HepG2 (cell line): ENCODE measurements around the gene MTFR1L. TPM values are rescaled to one million over a fixed set of nuclear protein-coding genes. Genes with fewer than 3 reads are reported as not detected.

ENCODE experiments used
- FLYWCH1 ChIP-seq: sonication (generic); formaldehyde crosslinking; IDR thresholded peaks from 2 replicates; pipeline ENCODE4 v1.8.1; 2023; ENCODE audit warnings: mild to moderate bottlenecking, missing genetic modification reagents
- HES4 ChIP-seq: sonication (generic); formaldehyde crosslinking; IDR thresholded peaks from 2 replicates; pipeline ENCODE4 v1.9.0; 2021; ENCODE audit warnings: mild to moderate bottlenecking, missing genetic modification reagents, borderline replicate concordance
- HOXA9 ChIP-seq: sonication (generic); formaldehyde crosslinking; IDR thresholded peaks from 2 replicates; pipeline ENCODE4 v1.8.1; 2022; ENCODE audit warnings: missing genetic modification reagents, mild to moderate bottlenecking, moderate library complexity, borderline replicate concordance
- IRX3 ChIP-seq: sonication (generic); formaldehyde crosslinking; IDR thresholded peaks from 2 replicates; pipeline ENCODE4 v1.8.1; 2023; ENCODE audit warnings: mild to moderate bottlenecking, low read depth, missing genetic modification reagents, borderline replicate concordance
- KDM5A ChIP-seq: fragments of 200-600 bp; sonication (generic); IDR thresholded peaks from 2 replicates; pipeline ENCODE4 v1.7.0; 2018; ENCODE audit warnings: antibody characterized with exemption, mild to moderate bottlenecking, low read length, borderline replicate concordance
- PAWR ChIP-seq: sonication (generic); formaldehyde crosslinking; IDR thresholded peaks from 2 replicates; pipeline ENCODE4 v1.4.0; 2020; ENCODE audit warnings: missing genetic modification reagents, mild to moderate bottlenecking, borderline replicate concordance
- PPARG ChIP-seq: conservative IDR thresholded peaks from 2 replicates; pipeline ENCODE4 v1.6.1; 2016; ENCODE audit warnings: missing biosample characterization, missing genetic modification reagents
- SNRNP70 ChIP-seq: fragments of 200-400 bp; formaldehyde crosslinking; IDR thresholded peaks from 2 replicates; pipeline ENCODE4 v1.6.1; 2017; ENCODE audit warnings: mild to moderate bottlenecking, low read depth, low read length, moderate library complexity
- SRSF9 ChIP-seq: fragments of 200-400 bp; formaldehyde crosslinking; IDR thresholded peaks from 2 replicates; pipeline ENCODE4 v1.6.1; 2018; ENCODE audit warnings: borderline replicate concordance, mild to moderate bottlenecking, low read depth, low read length; ENCODE audit not compliant: insufficient read depth, poor library complexity, severe bottlenecking
- ZBTB20 ChIP-seq: sonication (generic); formaldehyde crosslinking; IDR thresholded peaks from 2 replicates; pipeline ENCODE4 v1.8.1; 2023; ENCODE audit warnings: missing genetic modification reagents, low read depth, mild to moderate bottlenecking, borderline replicate concordance
- ZFP41 ChIP-seq: sonication (generic); formaldehyde crosslinking; IDR thresholded peaks from 2 replicates; pipeline ENCODE4 v1.4.0; 2020; ENCODE audit warnings: mild to moderate bottlenecking, missing genetic modification reagents, borderline replicate concordance
- ZNF101 ChIP-seq: sonication (generic); formaldehyde crosslinking; IDR thresholded peaks from 2 replicates; pipeline ENCODE4 v1.4.0; 2020; ENCODE audit warnings: mild to moderate bottlenecking, low read depth, missing genetic modification reagents, borderline replicate concordance
- ZNF33B ChIP-seq: sonication (generic); formaldehyde crosslinking; IDR thresholded peaks from 2 replicates; pipeline ENCODE4 v1.5.1; 2020; ENCODE audit warnings: mild to moderate bottlenecking, missing genetic modification reagents
- ZNF432 ChIP-seq: sonication (generic); formaldehyde crosslinking; IDR thresholded peaks from 2 replicates; pipeline ENCODE4 v1.5.0; 2020; ENCODE audit warnings: missing genetic modification reagents, mild to moderate bottlenecking, borderline replicate concordance
- ZNF451 ChIP-seq: sonication (generic); formaldehyde crosslinking; IDR thresholded peaks from 2 replicates; pipeline ENCODE4 v1.5.0; 2020; ENCODE audit warnings: mild to moderate bottlenecking, missing genetic modification reagents
- ZNF761 ChIP-seq: sonication (generic); formaldehyde crosslinking; conservative IDR thresholded peaks from 2 replicates; pipeline ENCODE4 v1.4.0; 2020; ENCODE audit warnings: mild to moderate bottlenecking, missing genetic modification reagents
- polyA plus RNA-seq, 8 experiments: library from polyadenylated mRNA; depleted of rRNA in 3 of 8; stranded (reverse) in 7 of 8; unstranded in 1 of 8; fragments of >200 nt; fragmentation: Illumina TruSeq in 4 of 8; extraction: Trizol in 4 of 8; gene quantifications; 2 replicates each; pipeline versions ENCODE4 v1.2.1 to v1.2.3, GENCODE V29; 2011 to 2016; ENCODE audit warnings: low read depth in 4 of 8, missing spikeins in 1 of 8, mixed read lengths in 1 of 8; ENCODE audit not compliant: insufficient read depth in 1 of 8
- total RNA-seq, 5 experiments: library from RNA; depleted of rRNA; stranded (reverse); fragments of >200 nt; fragmentation: Illumina TruSeq; extraction: Trizol; gene quantifications; 2 replicates each; pipeline ENCODE4 v1.2.3, GENCODE V29; 2016; ENCODE audit warnings: low read depth in 1 of 5
- TF ChIP-seq, protein P1 (sequence below): sonication (generic); formaldehyde crosslinking; IDR thresholded peaks from 2 replicates; pipeline ENCODE4 v1.5.1; 2020; ENCODE audit warnings: mild to moderate bottlenecking, missing genetic modification reagents, borderline replicate concordance
- TF ChIP-seq, protein P2 (sequence below): sonication (generic); formaldehyde crosslinking; IDR thresholded peaks from 2 replicates; pipeline ENCODE4 v1.5.0; 2020; ENCODE audit warnings: missing genetic modification reagents
- TF ChIP-seq, protein P3 (sequence below): sonication (generic); formaldehyde crosslinking; IDR thresholded peaks from 2 replicates; pipeline ENCODE4 v1.4.0; 2020; ENCODE audit warnings: missing genetic modification reagents, borderline replicate concordance

MTFR1L gene
- total and polyA plus RNA-seq, 2 of the 13 experiments (the other 11 are each of a cell fraction or from before 2014, with no cell fraction given), result 38.0 to 55.7 TPM

DNA sequence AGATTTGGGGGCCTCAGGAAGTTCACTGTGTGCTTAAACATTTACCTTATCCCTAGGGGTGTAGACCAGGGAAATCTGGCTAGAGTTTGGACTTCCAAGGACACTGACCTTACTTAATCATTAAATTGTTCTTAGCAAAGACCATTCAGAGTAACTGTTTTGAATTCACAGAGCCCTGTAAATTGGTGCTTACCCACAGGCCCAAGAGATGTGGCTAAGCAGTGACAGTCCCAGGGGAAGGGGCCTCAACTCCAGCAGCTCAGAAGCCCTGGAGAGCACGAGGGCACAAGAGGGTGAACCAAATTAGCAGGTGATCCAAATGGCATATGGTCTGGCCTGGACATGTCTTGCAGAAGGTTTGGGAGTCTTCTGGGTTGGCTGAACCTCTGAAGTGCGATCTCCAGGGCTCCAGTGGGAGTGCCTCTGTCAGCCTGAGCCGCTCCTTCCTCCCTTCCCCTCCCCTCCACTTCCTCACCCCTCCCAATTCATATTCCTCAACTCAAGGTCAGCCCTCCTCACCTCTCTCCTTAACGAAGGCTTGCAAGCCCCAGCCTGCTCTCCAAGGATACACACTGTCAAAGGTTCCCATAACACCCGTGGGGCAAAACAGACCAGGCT, 51.4 kb downstream of the MTFR1L start (continued):
- TF ChIP-seq, protein P1, sequence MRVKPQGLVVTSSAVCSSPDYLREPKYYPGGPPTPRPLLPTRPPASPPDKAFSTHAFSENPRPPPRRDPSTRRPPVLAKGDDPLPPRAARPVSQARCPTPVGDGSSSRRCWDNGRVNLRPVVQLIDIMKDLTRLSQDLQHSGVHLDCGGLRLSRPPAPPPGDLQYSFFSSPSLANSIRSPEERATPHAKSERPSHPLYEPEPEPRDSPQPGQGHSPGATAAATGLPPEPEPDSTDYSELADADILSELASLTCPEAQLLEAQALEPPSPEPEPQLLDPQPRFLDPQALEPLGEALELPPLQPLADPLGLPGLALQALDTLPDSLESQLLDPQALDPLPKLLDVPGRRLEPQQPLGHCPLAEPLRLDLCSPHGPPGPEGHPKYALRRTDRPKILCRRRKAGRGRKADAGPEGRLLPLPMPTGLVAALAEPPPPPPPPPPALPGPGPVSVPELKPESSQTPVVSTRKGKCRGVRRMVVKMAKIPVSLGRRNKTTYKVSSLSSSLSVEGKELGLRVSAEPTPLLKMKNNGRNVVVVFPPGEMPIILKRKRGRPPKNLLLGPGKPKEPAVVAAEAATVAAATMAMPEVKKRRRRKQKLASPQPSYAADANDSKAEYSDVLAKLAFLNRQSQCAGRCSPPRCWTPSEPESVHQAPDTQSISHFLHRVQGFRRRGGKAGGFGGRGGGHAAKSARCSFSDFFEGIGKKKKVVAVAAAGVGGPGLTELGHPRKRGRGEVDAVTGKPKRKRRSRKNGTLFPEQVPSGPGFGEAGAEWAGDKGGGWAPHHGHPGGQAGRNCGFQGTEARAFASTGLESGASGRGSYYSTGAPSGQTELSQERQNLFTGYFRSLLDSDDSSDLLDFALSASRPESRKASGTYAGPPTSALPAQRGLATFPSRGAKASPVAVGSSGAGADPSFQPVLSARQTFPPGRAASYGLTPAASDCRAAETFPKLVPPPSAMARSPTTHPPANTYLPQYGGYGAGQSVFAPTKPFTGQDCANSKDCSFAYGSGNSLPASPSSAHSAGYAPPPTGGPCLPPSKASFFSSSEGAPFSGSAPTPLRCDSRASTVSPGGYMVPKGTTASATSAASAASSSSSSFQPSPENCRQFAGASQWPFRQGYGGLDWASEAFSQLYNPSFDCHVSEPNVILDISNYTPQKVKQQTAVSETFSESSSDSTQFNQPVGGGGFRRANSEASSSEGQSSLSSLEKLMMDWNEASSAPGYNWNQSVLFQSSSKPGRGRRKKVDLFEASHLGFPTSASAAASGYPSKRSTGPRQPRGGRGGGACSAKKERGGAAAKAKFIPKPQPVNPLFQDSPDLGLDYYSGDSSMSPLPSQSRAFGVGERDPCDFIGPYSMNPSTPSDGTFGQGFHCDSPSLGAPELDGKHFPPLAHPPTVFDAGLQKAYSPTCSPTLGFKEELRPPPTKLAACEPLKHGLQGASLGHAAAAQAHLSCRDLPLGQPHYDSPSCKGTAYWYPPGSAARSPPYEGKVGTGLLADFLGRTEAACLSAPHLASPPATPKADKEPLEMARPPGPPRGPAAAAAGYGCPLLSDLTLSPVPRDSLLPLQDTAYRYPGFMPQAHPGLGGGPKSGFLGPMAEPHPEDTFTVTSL, result no peak
- TF ChIP-seq FLYWCH1 (CRISPR knock-in tag), result no peak
- no peak for TF ChIP-seq IRX3 (CRISPR knock-in tag)
- peak; percentile 92 for TF ChIP-seq ZNF432 (CRISPR knock-in tag)
- TF ChIP-seq PPARG, result no peak
- TF ChIP-seq PAWR, result no peak
- TF ChIP-seq ZNF451, result 0 out of 2 replicates have a peak, but pooled peaks have one; percentile 31
- TF ChIP-seq KDM5A, result no peak
- no peak for TF ChIP-seq ZFP41 (CRISPR knock-in tag)
- TF ChIP-seq HES4, result no peak
- TF ChIP-seq ZBTB20 (CRISPR knock-in tag), result no peak; the same call in 1 of the 2 replicates
- TF ChIP-seq ZNF101 (CRISPR knock-in tag), result no peak
- no peak for TF ChIP-seq SNRNP70
- no peak for TF ChIP-seq HOXA9 (CRISPR knock-in tag)
- TF ChIP-seq, protein P2, sequence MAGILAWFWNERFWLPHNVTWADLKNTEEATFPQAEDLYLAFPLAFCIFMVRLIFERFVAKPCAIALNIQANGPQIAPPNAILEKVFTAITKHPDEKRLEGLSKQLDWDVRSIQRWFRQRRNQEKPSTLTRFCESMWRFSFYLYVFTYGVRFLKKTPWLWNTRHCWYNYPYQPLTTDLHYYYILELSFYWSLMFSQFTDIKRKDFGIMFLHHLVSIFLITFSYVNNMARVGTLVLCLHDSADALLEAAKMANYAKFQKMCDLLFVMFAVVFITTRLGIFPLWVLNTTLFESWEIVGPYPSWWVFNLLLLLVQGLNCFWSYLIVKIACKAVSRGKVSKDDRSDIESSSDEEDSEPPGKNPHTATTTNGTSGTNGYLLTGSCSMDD (CRISPR knock-in tag), result no peak
- peak; percentile 55; the same call in 1 of the 2 replicates for TF ChIP-seq ZNF761
- TF ChIP-seq SRSF9, result no peak
- TF ChIP-seq, protein P3, sequence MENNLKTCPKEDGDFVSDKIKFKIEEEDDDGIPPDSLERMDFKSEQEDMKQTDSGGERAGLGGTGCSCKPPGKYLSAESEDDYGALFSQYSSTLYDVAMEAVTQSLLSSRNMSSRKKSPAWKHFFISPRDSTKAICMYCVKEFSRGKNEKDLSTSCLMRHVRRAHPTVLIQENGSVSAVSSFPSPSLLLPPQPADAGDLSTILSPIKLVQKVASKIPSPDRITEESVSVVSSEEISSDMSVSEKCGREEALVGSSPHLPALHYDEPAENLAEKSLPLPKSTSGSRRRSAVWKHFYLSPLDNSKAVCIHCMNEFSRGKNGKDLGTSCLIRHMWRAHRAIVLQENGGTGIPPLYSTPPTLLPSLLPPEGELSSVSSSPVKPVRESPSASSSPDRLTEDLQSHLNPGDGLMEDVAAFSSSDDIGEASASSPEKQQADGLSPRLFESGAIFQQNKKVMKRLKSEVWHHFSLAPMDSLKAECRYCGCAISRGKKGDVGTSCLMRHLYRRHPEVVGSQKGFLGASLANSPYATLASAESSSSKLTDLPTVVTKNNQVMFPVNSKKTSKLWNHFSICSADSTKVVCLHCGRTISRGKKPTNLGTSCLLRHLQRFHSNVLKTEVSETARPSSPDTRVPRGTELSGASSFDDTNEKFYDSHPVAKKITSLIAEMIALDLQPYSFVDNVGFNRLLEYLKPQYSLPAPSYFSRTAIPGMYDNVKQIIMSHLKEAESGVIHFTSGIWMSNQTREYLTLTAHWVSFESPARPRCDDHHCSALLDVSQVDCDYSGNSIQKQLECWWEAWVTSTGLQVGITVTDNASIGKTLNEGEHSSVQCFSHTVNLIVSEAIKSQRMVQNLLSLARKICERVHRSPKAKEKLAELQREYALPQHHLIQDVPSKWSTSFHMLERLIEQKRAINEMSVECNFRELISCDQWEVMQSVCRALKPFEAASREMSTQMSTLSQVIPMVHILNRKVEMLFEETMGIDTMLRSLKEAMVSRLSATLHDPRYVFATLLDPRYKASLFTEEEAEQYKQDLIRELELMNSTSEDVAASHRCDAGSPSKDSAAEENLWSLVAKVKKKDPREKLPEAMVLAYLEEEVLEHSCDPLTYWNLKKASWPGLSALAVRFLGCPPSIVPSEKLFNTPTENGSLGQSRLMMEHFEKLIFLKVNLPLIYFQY (CRISPR knock-in tag), result no peak
- no peak for TF ChIP-seq ZNF33B (CRISPR knock-in tag)
